Ascending aorta (tissue), 2 donors: ENCODE measurements around the gene OSBPL6. TPM values are rescaled to one million over a fixed set of nuclear protein-coding genes. Genes with fewer than 3 reads are reported as not detected.

Experiments
- DNase-seq, 2 donors: peaks; one replicate each; pipeline ENCODE4 v3.0.0-alpha.2; 2019; ENCODE audit warnings: low spot score in 2 of 2
- H3K27ac ChIP-seq, 2 donors: fragments of 200-600 bp; sonication (generic); one replicate each; pipeline ENCODE4 v1.5.1; 2016 to 2017; ENCODE audit warnings: mild to moderate bottlenecking in 1 of 2
- H3K27me3 ChIP-seq: fragments of 200-600 bp; sonication (generic); one replicate; pipeline ENCODE4 v1.5.1; 2017
- H3K36me3 ChIP-seq, 2 donors: fragments of 200-600 bp; sonication (generic); one replicate each; pipeline ENCODE4 v1.5.1; 2016
- H3K4me1 ChIP-seq, 2 donors: fragments of 200-600 bp; sonication (generic); one replicate each; pipeline ENCODE4 v1.5.1; 2016 to 2017; ENCODE audit warnings: mild to moderate bottlenecking in 1 of 2
- H3K4me3 ChIP-seq, 2 donors: fragments of 200-600 bp; sonication (generic); one replicate each; pipeline ENCODE4 v1.5.1; 2016 to 2017; ENCODE audit warnings: mild to moderate bottlenecking in 1 of 2
- H3K9me3 ChIP-seq, 2 donors: fragments of 200-600 bp; sonication (generic); one replicate each; pipeline ENCODE4 v1.5.1; 2016
- intact Hi-C: fragments of 100-400 bp; cut with DNase I; formaldehyde crosslinking; loops from one replicate; pipeline ENCODE4 v1.15.1; 2023
- total RNA-seq: library from RNA; depleted of rRNA; stranded (reverse); fragments of >200 nt; gene quantifications from one replicate; pipeline ENCODE4 v1.1.0, GENCODE V29; 2016
- TF ChIP-seq, protein P1 (sequence below), 3 experiments: fragments of 200-600 bp in 2 of 3; fragments of 450-650 bp in 1 of 3; sonication (generic) in 2 of 3; IDR thresholded peaks; one replicate each; pipeline ENCODE4 v1.5.1; 2016 to 2019; ENCODE audit warnings: antibody characterized with exemption in 3 of 3, mild to moderate bottlenecking in 1 of 3, moderate library complexity in 1 of 3

Gene OSBPL6
- total RNA-seq, 1 donor from 2014 or later, result 1.4 TPM

DNA sequence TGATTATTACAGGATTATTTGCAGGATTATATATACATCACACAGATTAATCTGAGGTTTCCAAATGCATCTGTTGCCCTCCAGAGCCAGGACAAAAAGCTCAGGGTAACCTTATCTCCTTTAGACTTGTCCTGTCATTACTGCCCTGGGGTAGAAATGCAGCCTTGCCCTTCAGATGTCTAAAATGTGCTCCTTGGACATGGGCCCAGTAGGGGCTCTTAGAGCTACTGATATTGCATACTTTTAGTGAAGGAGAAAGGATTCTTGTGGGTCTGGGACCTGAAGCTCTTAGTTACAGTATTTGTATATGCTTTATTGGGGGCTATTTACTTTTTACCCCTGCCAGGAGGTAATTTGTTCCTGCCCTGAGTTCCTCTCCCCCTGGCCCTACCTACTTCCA lies 200.5 kb downstream of the OSBPL6 start:
- no peak for DNase-seq
- Histone ChIP-seq H3K36me3 (no peaks in the 10 kb centered on the region), H3K4me3 (no peak overlapping the region), H3K9me3 (no peaks in the 10 kb centered on the region), H3K27me3 (no peaks in the 10 kb centered on the region), H3K4me1 (no peaks in the 10 kb centered on the region), H3K27ac (no peak overlapping the region)
- TF ChIP-seq, protein P1, sequence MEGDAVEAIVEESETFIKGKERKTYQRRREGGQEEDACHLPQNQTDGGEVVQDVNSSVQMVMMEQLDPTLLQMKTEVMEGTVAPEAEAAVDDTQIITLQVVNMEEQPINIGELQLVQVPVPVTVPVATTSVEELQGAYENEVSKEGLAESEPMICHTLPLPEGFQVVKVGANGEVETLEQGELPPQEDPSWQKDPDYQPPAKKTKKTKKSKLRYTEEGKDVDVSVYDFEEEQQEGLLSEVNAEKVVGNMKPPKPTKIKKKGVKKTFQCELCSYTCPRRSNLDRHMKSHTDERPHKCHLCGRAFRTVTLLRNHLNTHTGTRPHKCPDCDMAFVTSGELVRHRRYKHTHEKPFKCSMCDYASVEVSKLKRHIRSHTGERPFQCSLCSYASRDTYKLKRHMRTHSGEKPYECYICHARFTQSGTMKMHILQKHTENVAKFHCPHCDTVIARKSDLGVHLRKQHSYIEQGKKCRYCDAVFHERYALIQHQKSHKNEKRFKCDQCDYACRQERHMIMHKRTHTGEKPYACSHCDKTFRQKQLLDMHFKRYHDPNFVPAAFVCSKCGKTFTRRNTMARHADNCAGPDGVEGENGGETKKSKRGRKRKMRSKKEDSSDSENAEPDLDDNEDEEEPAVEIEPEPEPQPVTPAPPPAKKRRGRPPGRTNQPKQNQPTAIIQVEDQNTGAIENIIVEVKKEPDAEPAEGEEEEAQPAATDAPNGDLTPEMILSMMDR (IDR thresholded peaks at IDR 0.05), result no peak
- intact Hi-C loops, result loop anchor here (5.0 kb wide), 2 partner anchors 203 to 283 kb away; partner anchors contain the start of genes OSBPL6 and RBM45

DNA sequence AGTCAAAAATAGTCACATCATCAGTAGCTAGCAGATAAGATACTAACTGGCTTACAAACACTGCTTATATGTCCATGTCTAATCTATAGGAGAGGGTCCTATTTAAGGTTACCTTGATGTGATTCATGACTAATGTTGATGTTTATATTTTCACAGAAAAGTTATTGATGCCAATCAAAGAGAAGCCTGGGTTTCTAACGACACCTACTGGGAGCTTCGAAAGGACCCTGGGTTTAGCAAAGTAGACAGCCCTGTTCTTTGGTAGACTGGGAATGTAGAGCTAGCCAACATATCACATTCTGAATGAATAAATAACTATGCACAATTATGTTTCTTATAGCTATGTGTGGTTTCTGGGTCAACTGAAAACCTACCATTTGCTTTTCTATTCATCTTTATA lies 201.0 kb downstream of the OSBPL6 start:
- Histone ChIP-seq H3K27me3 (no peaks in the 10 kb centered on the region), H3K4me1 (no peaks in the 10 kb centered on the region), H3K27ac (no peak overlapping the region), H3K4me3 (no peak overlapping the region), H3K36me3 (no peaks in the 10 kb centered on the region), H3K9me3 (no peaks in the 10 kb centered on the region)
- TF ChIP-seq, protein P1 (IDR thresholded peaks at IDR 0.05), result no peak
- no peak for DNase-seq
- intact Hi-C loops, result loop anchor here (5.0 kb wide), 2 partner anchors 203 to 283 kb away; partner anchors contain the start of genes OSBPL6 and RBM45

DNA sequence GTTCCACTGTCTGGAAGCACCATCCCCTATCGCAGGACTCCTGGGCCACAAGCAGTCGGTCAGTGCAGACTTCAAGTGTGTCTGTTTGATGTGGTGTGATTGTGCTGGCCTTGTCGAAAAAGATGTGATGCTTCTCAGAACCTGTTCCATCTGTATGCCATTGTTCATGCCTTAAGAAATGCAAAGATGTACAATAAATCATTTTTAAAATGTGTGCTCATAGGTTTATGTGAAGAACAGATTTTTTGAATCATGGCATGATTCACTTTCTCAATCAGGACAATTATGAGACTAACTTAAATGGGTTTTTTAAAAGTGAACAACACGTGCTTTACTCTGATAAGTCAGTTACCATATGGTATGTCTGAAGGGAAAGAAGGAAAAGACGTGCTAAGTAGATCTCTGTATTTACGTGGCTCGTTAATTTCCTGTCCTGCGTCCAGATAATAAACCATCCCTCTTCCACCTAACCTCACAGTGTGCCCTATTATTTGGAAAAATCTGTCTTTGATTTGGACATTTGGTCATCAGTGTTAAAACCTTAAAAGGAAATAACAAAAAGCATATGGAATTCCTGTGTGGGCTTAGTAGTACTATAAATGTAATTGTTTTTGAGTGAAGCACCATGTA lies 201.7 kb downstream of the OSBPL6 start:
- no peak for DNase-seq
- Histone ChIP-seq H3K36me3 (no peaks in the 10 kb centered on the region), H3K4me1 (no peaks in the 10 kb centered on the region), H3K4me3 (no peak overlapping the region), H3K9me3 (no peaks in the 10 kb centered on the region), H3K27ac (no peak overlapping the region), H3K27me3 (no peaks in the 10 kb centered on the region)
- TF ChIP-seq, protein P1 (IDR thresholded peaks at IDR 0.05), result no peak
- intact Hi-C loops, result loop anchor here (5.0 kb wide), 2 partner anchors 204 to 284 kb away; partner anchors contain the start of genes OSBPL6 and RBM45

DNA sequence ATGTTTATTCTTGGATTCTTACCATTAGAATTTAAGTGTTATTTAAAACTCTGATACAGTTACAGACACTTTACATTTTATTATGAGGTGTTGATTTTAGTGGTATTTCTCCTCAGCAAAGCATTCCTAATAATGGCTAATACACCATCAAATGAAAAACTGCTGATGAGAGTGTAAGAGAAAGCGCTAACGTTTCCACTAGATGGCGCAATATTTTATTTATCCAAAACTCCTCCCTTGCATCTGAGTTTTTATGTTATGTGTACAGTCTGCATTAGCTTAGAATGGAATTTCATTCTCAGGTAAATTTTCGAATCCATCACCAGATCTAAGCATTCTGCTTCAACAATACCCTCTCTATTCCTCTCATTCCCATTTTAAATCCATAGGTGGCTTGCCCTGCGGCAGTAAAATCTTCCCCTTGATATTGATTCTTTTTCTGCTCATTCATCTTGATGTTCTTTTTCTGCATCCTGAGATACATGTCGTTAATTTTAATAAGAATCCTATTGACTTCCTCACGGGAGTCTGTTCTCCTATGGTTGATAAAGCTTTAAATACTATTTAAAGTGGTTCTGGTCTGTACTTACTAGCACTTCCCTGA lies 202.8 kb downstream of the OSBPL6 start:
- TF ChIP-seq, protein P1 (IDR thresholded peaks at IDR 0.05), result peak; percentile 12 to 53 (median 45)
- H3K4me3 ChIP-seq, result no peak overlapping the region
- no peaks in the 10 kb centered on the region for H3K27me3 ChIP-seq
- no peaks in the 10 kb centered on the region for H3K9me3 ChIP-seq
- no peak overlapping the region for H3K27ac ChIP-seq
- no peaks in the 10 kb centered on the region for H3K36me3 ChIP-seq
- intact Hi-C loops, result loop anchor here (1.0 to 5.0 kb wide), 3 partner anchors 17 to 285 kb away; partner anchors contain the start of genes OSBPL6 and RBM45
- no peaks in the 10 kb centered on the region for H3K4me1 ChIP-seq
- DNase-seq, result no peak

DNA sequence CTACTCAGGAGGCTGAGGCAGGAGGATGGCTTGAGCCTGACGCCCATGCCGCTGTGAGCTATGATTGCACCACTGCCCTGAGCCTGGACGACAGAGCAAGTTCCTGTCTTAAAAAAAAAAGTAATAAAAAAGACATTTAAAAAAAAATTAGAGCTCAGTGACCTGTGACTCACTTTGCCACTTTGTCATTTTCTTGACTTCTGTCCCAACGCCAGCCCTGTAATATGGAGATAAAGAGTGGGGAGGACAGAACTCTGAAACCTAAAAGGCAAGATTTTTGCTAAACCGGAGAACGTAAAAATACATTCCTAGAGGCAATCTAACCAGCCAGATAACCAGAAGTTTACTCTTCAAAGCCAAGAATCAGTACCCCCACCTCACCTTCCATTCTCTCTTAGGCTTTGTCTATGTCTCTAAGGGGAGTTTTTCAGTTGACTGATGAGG lies 207.7 kb downstream of the OSBPL6 start:
- H3K4me1 ChIP-seq, result no peaks in the 10 kb centered on the region
- H3K36me3 ChIP-seq, result no peaks in the 10 kb centered on the region
- H3K27me3 ChIP-seq, result no peaks in the 10 kb centered on the region
- TF ChIP-seq, protein P1 (IDR thresholded peaks at IDR 0.05), result no peak
- H3K9me3 ChIP-seq, result no peaks in the 10 kb centered on the region
- no peak overlapping the region for H3K27ac ChIP-seq
- H3K4me3 ChIP-seq, result no peak overlapping the region
- intact Hi-C loops, result no loop called here
- DNase-seq, result no peak
